Left lung (tissue), 10 donors: ENCODE measurements around the gene PSORS1C1. TPM values are rescaled to one million over a fixed set of nuclear protein-coding genes. Genes with fewer than 3 reads are reported as not detected.
A peak's percentile ranks its signal among the peaks of the same experiment; 100 is the strongest.
"Not testable (repeated sequence)": the region's sequence is repeated elsewhere in the genome, so short reads cannot be mapped to it uniquely, and the experiment has no call there.

Experiments used
- ATAC-seq: fragments of 200-7000 bp; cut with Tn5 transposase; one replicate; pipeline ENCODE4 v1.9.1; 2020; ENCODE audit warnings: moderate library complexity
- DNase-seq, 4 donors: peaks; one replicate each; pipeline ENCODE4 v3.0.0-alpha.2; 2013 to 2020
- H3K27ac ChIP-seq, 2 donors: fragments of 200-600 bp; sonication (generic) in 1 of 2; one replicate each; pipeline versions ENCODE4 v1.5.0 to v1.8.0; 2020 to 2021
- H3K27me3 ChIP-seq, 2 donors: fragments of 200-600 bp; sonication (generic) in 1 of 2; one replicate each; pipeline versions ENCODE4 v1.5.0 to v1.8.0; 2020 to 2021
- H3K36me3 ChIP-seq, 2 donors: fragments of 200-600 bp; sonication (generic) in 1 of 2; one replicate each; pipeline versions ENCODE4 v1.5.0 to v1.8.0; 2020 to 2021
- H3K4me1 ChIP-seq, 2 donors: fragments of 200-600 bp; one replicate each; pipeline ENCODE4 v1.8.0; 2021
- H3K4me3 ChIP-seq, 2 donors: fragments of 200-600 bp; sonication (generic) in 1 of 2; one replicate each; pipeline versions ENCODE4 v1.5.0 to v1.8.0; 2020 to 2021; ENCODE audit warnings: mild to moderate bottlenecking in 1 of 2
- H3K9me3 ChIP-seq, 2 donors: fragments of 200-600 bp; sonication (generic) in 1 of 2; one replicate each; pipeline versions ENCODE4 v1.5.0 to v1.8.0; 2020 to 2021
- CTCF ChIP-seq, 2 donors: fragments of 200-600 bp; sonication (generic) in 1 of 2; IDR thresholded peaks; one replicate each; pipeline versions ENCODE4 v1.5.0 to v1.8.0; 2021; ENCODE audit warnings: antibody characterized with exemption in 2 of 2
- intact Hi-C, 2 donors: fragments of 100-400 bp; cut with DNase I; formaldehyde crosslinking; loops; one replicate each; pipeline versions ENCODE4 v1.11.2 to v1.14.2; 2022
- polyA plus RNA-seq, 6 donors: library from polyadenylated mRNA; unstranded; fragments of 120-200 nt; gene quantifications; one replicate each; pipeline ENCODE4 v1.2.1, GENCODE V29; 2013; ENCODE audit not compliant: insufficient read length in 6 of 6
- total RNA-seq, 2 donors: library from RNA; stranded (reverse); fragmentation: NEBNext Ultra II Directional; extraction: Animal tissue kit (Norgen Biotek cat#: 25700); gene quantifications; one replicate each; pipeline ENCODE4 v1.2.1, GENCODE V29; 2021
- donor health status: DM: no; HTN: yes; CAD: no.
- donor health status: DM: no; HTN: no; CAD: no.

Gene PSORS1C1
- total and polyA plus RNA-seq, 8 donors: 0.09 to 11.7 (median 0.58) TPM

GRCh38 chr6:31158863-31159855 lies 44.6 kb downstream of the PSORS1C1 start:
- peak in 1 of 4 donors; percentile 77 for DNase-seq
- intact Hi-C loops: no loop called here
- no peaks in the 10 kb centered on the region for H3K9me3 ChIP-seq
- H3K27me3 ChIP-seq: no peaks in the 10 kb centered on the region
- no peak for ATAC-seq
- H3K27ac ChIP-seq: peak overlapping the region in 1 of 2 donors; percentile 73
- no peak for TF ChIP-seq CTCF (IDR thresholded peaks at IDR 0.05)
- H3K4me3 ChIP-seq: peak overlapping the region; percentile 57 to 83
- H3K36me3 ChIP-seq: peaks cover 0 to 21% of the 10 kb centered on the region in 2 donors
- H3K4me1 ChIP-seq: peaks cover 7 to 28% of the 10 kb centered on the region in 2 donors

- Histone ChIP-seq H3K27me3 (no peaks in the 10 kb centered on the region), H3K9me3 (no peaks in the 10 kb centered on the region), H3K4me1 (peaks cover 7 to 28% of the 10 kb centered on the region in 2 donors), H3K36me3 (peaks cover 0 to 16% of the 10 kb centered on the region in 2 donors), H3K27ac (no peak overlapping the region), H3K4me3 (no peak overlapping the region)
- DNase-seq (no peak), ATAC-seq (no peak)
- no peak for TF ChIP-seq CTCF (IDR thresholded peaks at IDR 0.05)
- intact Hi-C loops: no loop called here
These were observed 46.9 kb downstream of the PSORS1C1 start for GRCh38 chr6:31161216-31162126.

GRCh38 chr6:31162463-31163165 lies 48.0 kb downstream of the PSORS1C1 start:
- H3K4me3 ChIP-seq: no peak overlapping the region
- H3K27ac ChIP-seq: no peak overlapping the region
- H3K9me3 ChIP-seq: no peaks in the 10 kb centered on the region
- no peaks in the 10 kb centered on the region for H3K27me3 ChIP-seq
- H3K4me1 ChIP-seq: peaks cover 7 to 20% of the 10 kb centered on the region in 2 donors
- no peak for TF ChIP-seq CTCF (IDR thresholded peaks at IDR 0.05)
- no peak for DNase-seq
- H3K36me3 ChIP-seq: peaks cover 0 to 16% of the 10 kb centered on the region in 2 donors
- intact Hi-C loops: no loop called here
- no peak for ATAC-seq

GRCh38 chr6:31163922-31164321 lies 49.3 kb downstream of the PSORS1C1 start:
- intact Hi-C loops: no loop called here
- TF ChIP-seq CTCF (IDR thresholded peaks at IDR 0.05): no peak
- Histone ChIP-seq H3K9me3 (no peaks in the 10 kb centered on the region), H3K27me3 (no peaks in the 10 kb centered on the region), H3K4me3 (no peak overlapping the region), H3K4me1 (peaks cover 6 to 15% of the 10 kb centered on the region in 2 donors), H3K36me3 (peaks cover 0 to 16% of the 10 kb centered on the region in 2 donors), H3K27ac (no peak overlapping the region)
- DNase-seq: no peak
- peak; percentile 81 for ATAC-seq

GRCh38 chr6:31164475-31165063 lies 50.0 kb downstream of the PSORS1C1 start:
- H3K9me3 ChIP-seq, H3K27ac ChIP-seq, H3K4me3 ChIP-seq, H3K4me1 ChIP-seq, H3K27me3 ChIP-seq, DNase-seq, ATAC-seq, intact Hi-C loops: not testable (repeated sequence)
- H3K36me3 ChIP-seq: peaks cover 0 to 16% of the 10 kb centered on the region in 2 donors

- H3K27ac ChIP-seq, H3K4me1 ChIP-seq, H3K9me3 ChIP-seq, DNase-seq, intact Hi-C loops, H3K27me3 ChIP-seq, ATAC-seq, H3K4me3 ChIP-seq: not testable (repeated sequence)
- peaks cover 0 to 16% of the 10 kb centered on the region in 2 donors for H3K36me3 ChIP-seq
These were observed 50.6 kb downstream of the PSORS1C1 start for GRCh38 chr6:31165064-31165832.
